Dermis microvascular lymphatic vessel endothelial cell (primary cell): ENCODE results near the gene CTNS. TPM values are rescaled to one million over a fixed set of nuclear protein-coding genes. Genes with fewer than 3 reads are reported as not detected.

Source experiments
- DNase-seq, 2 donors: peaks; one replicate each; pipeline versions ENCODE4 v3.0.0 to v3.0.0-alpha.2; 2010; ENCODE audit warnings: low read depth in 2 of 2
- total RNA-seq: library from RNA; depleted of rRNA; stranded (reverse); fragments of >200 nt; gene quantifications from 2 replicates; pipeline ENCODE4 v1.2.1, GENCODE V29; 2014

The CTNS gene
- total RNA-seq, 1 donor from 2014 or later = 15.3 TPM

DNA sequence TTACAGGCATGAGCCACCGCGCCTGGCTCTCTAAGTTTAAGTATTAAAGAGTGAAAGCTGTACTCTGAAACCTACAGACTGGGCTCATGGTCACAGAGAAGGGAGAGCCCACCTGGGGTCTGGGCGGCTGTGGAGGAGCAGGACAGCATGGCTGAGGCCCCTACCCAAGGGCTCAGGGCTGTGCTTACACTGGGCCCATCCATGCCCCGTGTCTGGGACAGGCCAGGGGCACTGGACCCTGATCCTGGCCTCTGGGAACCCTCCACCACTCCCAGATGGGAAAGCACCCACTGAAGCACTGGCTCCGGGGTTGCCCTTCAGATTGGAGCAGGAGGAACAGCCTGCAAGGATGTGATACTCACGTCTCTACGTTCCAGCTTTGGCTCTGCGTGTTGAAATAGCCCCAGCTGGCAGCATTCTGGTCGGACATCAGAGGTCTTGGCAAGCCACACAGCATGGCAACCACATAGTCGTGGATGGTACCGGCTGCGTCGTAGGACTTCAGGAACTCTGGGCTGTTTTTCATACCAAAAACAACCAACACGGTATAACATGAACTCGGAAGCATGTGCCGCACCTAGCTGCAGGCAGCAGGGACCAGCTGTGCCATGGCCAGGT, 13.5 kb upstream of the CTNS start:
- no peak for DNase-seq

GRCh38 chr17:3626831-3627768, 9.5 kb upstream of the CTNS start:
- peak; percentile 61 to 71 for DNase-seq

DNA sequence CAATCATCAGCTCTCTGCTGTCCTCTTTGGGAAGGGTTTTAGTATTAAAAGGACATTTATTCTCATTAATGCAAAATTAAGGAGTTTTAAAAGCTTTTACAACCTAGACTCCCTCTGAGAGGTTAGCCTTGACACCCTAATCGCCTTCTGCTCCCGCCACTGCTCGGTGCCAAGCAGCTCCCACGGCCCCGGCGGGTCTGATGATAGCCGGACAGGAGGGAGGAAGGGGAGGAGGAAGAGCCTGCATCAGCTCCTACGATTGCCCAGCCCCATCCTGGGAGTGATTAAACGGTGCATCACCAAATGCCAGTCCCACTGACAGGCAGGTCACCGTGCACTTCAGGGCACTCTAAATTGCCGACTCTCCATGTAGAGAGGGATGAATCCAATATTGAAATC, 8.8 kb upstream of the CTNS start:
- no peak for DNase-seq

DNA sequence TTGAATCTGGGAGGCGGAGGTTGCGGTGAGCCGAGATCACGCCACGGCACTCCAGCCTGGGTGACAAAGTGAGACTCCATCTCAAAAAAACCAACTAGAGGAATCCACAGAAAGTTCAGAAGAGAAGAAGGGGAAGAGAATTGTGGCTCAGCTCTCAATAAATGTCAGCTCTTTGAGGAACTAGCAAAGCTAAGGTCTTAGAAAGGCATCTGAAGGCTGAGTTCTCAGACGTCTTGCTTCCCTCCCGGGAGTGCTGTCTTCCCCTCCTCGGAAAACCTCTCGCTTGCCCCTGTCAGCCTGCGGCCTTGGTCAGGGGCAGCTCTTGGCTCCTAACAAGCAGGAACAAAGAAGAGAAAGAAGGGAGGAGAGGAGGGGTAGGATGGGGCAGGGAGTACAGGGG, 5.8 kb upstream of the CTNS start:
- DNase-seq = no peak

GRCh38 chr17:3632287-3632686, 4.3 kb upstream of the CTNS start:
- no peak for DNase-seq

GRCh38 chr17:3635474-3636153, 946 bp upstream of the CTNS start:
- no peak for DNase-seq

- no peak for DNase-seq
Observed at GRCh38 chr17:3636908-3637373, 381 bp downstream of the CTNS start.

- DNase-seq = peak in 1 of 2 donors; percentile 24
Observed at GRCh38 chr17:3639981-3640596, 3.5 kb downstream of the CTNS start.

DNA sequence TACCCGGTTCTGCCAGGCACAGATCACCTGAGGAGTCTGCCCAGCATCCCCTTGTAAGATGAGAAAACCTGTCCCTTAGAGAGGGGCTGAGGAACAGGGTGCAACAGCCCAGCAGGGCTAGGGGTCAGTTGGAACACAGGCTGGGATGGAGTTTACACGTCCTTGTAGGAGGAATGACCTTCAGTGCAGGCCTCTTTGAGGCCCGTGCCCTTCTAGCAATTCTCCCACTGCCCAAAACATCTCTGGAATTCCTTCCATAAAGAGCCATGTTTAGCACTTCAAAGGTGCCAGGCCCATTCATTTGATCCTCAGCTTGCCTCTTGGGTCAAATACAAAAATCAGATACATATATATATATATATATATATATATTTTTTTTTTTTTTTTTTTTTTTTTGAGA, 4.5 kb downstream of the CTNS start:
- DNase-seq = no peak

- DNase-seq = no peak
Observed at GRCh38 chr17:3641717-3642486, 5.3 kb downstream of the CTNS start.

DNA sequence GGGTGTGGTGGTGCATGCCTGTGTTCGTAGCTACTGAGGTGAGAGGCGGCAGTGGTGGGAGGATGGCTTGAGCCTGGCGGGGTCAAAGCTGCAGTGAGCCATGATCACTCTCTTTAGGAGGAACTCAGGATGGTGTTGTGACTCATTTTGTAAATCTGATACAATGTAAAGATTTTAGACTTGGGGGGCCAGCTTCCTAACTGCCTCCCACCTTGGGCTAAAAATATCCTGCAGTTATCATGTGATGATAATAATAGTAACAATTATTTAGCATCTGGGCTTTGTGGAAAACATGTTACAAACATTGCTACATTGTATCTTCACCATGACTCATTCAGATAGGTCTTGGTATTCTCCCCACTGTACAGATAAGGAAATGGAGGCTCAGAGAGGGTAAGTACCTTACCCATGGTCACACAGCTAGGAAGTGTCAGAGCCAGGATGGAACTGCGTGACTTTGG, 7.4 kb downstream of the CTNS start:
- no peak for DNase-seq

DNA sequence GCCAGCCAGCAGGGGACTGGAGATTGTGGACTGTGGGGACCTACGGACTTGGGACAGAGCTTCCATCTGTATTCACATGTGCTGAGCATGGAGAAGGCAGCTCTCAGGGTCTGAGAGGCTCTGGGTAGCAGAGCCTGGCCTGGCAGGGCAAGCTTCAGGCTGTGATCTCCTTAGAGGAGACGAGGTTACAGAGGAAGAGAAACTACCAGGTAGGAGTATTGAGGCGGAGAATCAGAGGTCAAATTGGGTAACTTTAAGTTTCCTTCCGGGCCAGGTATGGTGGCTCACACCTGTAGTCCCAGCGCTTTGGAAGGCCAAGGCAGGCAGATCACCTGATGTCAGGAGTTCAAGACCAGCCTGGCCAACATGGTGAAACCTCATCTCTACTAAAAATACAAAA, 8.8 kb downstream of the CTNS start:
- DNase-seq = no peak

DNA sequence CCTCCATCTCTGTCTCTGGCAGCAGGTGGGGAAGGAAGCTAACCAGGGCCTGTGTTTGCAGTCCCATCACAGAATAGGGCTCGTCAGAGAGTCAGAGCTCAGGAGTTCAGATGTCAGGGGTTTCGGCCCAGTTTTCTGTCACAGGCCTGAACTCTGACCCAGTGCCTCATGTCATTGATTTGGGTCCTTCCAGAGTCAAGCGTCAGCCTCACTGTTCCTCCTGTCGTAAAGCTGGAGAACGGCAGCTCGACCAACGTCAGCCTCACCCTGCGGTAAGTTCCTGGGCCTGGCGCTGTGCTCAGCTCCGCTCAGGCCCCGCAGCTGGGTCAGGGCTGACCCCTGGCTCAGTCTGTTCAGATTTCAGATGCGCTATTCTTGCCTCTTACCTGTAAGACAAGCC, 10.7 kb downstream of the CTNS start:
- no peak for DNase-seq

- peak; percentile 41 to 68 for DNase-seq
Observed at GRCh38 chr17:3647769-3648555, 11.4 kb downstream of the CTNS start.

DNA sequence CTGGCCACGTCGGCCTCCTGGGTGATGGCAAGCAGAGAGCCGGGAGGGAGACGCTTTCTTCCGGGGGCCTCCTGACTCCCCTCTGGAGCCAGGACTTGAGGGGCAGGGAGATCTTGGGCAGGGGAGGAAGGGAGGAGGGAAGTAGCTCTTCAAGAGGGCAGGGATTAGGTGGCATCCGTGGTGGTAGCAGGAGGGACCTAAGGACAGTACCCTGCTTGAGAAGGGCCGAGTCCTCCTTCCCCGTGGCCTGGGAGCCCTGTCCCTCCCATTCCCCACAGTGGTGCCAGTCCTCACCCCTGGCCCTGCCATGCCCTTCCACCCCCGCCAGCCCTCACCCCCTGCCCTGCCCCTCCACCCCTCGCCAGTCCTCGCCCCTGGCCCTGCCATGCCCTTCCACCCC, 19.2 kb downstream of the CTNS start:
- DNase-seq = no peak

- no peak for DNase-seq
Observed at GRCh38 chr17:3656353-3656752, 19.8 kb downstream of the CTNS start.

- DNase-seq = no peak
Observed at GRCh38 chr17:3656755-3657587, 20.4 kb downstream of the CTNS start.

DNA sequence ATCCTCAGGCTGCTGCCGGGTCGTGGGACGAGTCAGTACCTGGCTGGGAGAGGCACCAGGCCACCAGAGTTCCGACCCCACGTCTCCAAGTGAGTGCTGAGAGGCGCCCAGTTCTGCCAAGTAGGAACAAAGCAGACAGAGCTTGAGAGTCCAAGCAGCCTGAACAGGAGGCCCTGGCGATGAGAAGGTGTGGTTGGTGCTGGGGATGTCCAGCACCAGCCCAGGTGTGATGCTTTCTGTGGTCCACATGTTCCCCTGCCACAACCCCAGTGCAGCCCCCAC, 21.0 kb downstream of the CTNS start:
- DNase-seq = no peak
